ENCODE results near the gene PPL. TPM values are rescaled to one million over a fixed set of nuclear protein-coding genes. Genes with fewer than 3 reads are reported as not detected.

Gene PPL
- total RNA-seq, 4 donors from 2014 or later, result 55.5 to 84.9 (median 72.0) TPM

GRCh38 chr16:4876646-4877379 is 60.1 kb downstream of the PPL start:
- Histone ChIP-seq H3K4me1 (peaks cover 0 to 7% of the 10 kb centered on the region in 2 donors), H3K27me3 (no peaks in the 10 kb centered on the region), H3K36me3 (peaks cover 81 to 86% of the 10 kb centered on the region in 2 donors), H3K9me3 (no peaks in the 10 kb centered on the region), H3K4me3 (replicated peaks in 1 of 3) (no peak overlapping the region), H3K27ac (no peak overlapping the region)
- DNase-seq, result no peak
- TF ChIP-seq CTCF (IDR thresholded peaks at IDR 0.05), result no peak
- TF ChIP-seq POLR2A (IDR thresholded peaks at IDR 0.05), result no peak
- intact Hi-C loops (cut with DNase I), result no loop called here
- 90 to 91% methylated on average over 10 to 11 of the region's 11 CpGs for WGBS, 2 donors

GRCh38 chr16:4874666-4875065 is 62.3 kb downstream of the PPL start:
- intact Hi-C loops (cut with DNase I), result no loop called here
- WGBS, 2 donors, result 91 to 93% methylated on average over 8 of the region's 8 CpGs
- DNase-seq, result no peak
- Histone ChIP-seq H3K36me3 (peaks cover 71 to 83% of the 10 kb centered on the region in 2 donors), H3K27ac (no peak overlapping the region), H3K4me3 (replicated peaks in 1 of 3) (no peak overlapping the region), H3K9me3 (no peaks in the 10 kb centered on the region), H3K27me3 (no peaks in the 10 kb centered on the region), H3K4me1 (peaks cover 8 to 15% of the 10 kb centered on the region in 2 donors)
- TF ChIP-seq POLR2A (IDR thresholded peaks at IDR 0.05), result no peak
- TF ChIP-seq CTCF (IDR thresholded peaks at IDR 0.05), result no peak

DNA sequence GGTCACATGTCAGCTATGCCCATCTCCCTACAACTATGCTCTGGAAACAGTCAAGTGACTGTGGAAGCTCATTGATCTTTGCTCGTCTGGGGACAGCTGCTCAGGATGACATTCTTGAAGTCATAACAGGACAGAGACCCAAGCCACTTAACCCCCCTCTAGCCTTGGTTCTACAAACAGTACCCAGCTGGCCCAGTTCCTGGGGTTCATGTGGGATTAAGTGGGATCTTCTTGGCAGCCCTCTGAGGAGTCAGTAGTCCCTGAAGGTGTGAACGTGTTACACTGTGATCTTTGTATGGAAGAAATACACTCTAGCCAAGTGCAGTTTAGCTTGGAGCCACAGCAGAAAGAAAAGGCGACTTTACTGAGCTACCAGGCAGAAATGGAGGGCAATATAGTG is 63.9 kb downstream of the PPL start:
- H3K27ac ChIP-seq, result no peak overlapping the region
- H3K36me3 ChIP-seq, result peaks cover 63 to 70% of the 10 kb centered on the region in 2 donors
- H3K4me3 ChIP-seq (replicated peaks in 1 of 3), result no peak overlapping the region
- TF ChIP-seq POLR2A (IDR thresholded peaks at IDR 0.05), result no peak
- TF ChIP-seq CTCF (IDR thresholded peaks at IDR 0.05), result no peak
- peaks cover 21 to 30% of the 10 kb centered on the region in 2 donors for H3K4me1 ChIP-seq
- 68 to 83% methylated on average over 3 of the region's 3 CpGs for WGBS, 2 donors
- no peaks in the 10 kb centered on the region for H3K27me3 ChIP-seq
- intact Hi-C loops (cut with DNase I), result no loop called here
- H3K9me3 ChIP-seq, result no peaks in the 10 kb centered on the region
- no peak for DNase-seq

GRCh38 chr16:4871071-4871470 is 65.9 kb downstream of the PPL start:
- peaks cover 43 to 50% of the 10 kb centered on the region in 2 donors for H3K36me3 ChIP-seq
- H3K9me3 ChIP-seq, result no peaks in the 10 kb centered on the region
- DNase-seq, result no peak
- H3K27ac ChIP-seq, result no peak overlapping the region
- H3K4me3 ChIP-seq (replicated peaks in 1 of 3), result no peak overlapping the region
- TF ChIP-seq CTCF (IDR thresholded peaks at IDR 0.05) (no peak), POLR2A (IDR thresholded peaks at IDR 0.05) (no peak)
- H3K4me1 ChIP-seq, result peaks cover 26 to 38% of the 10 kb centered on the region in 2 donors
- intact Hi-C loops (cut with DNase I), result no loop called here
- WGBS, 2 donors, result 80 to 93% methylated on average over 4 of the region's 4 CpGs
- H3K27me3 ChIP-seq, result no peaks in the 10 kb centered on the region

- H3K9me3 ChIP-seq, result no peaks in the 10 kb centered on the region
- H3K4me1 ChIP-seq, result peaks cover 26 to 38% of the 10 kb centered on the region in 2 donors
- peak overlapping the region in 2 of 3 donors; percentile 50 for H3K27ac ChIP-seq
- TF ChIP-seq POLR2A (IDR thresholded peaks at IDR 0.05) (no peak), CTCF (IDR thresholded peaks at IDR 0.05) (no peak)
- H3K36me3 ChIP-seq, result peaks cover 37 to 43% of the 10 kb centered on the region in 2 donors
- no peak overlapping the region for H3K4me3 ChIP-seq (replicated peaks in 1 of 3)
- 65 to 80% methylated on average over 14 to 17 of the region's 21 CpGs for WGBS, 2 donors
- peak; percentile 76 to 87 for DNase-seq
- intact Hi-C loops (cut with DNase I), result no loop called here
- H3K27me3 ChIP-seq, result no peaks in the 10 kb centered on the region
These were observed 66.7 kb downstream of the PPL start for GRCh38 chr16:4870138-4870671.
